ENCODE results near the gene C2CD4D. TPM values are rescaled to one million over a fixed set of nuclear protein-coding genes. Genes with fewer than 3 reads are reported as not detected.

C2CD4D gene
- total RNA-seq, 1 experiment from 2014 or later = 1.4 TPM

- H3K27me3 ChIP-seq (ENCODE audit: insufficient read depth, low read depth) = no peaks in the 10 kb centered on the region
- no peaks in the 10 kb centered on the region for H3K9me3 ChIP-seq (ENCODE audit: insufficient read depth, low read depth)
- BruUV-seq (replicated peaks) = no TSS peak
- no peaks in the 10 kb centered on the region for H3K79me2 ChIP-seq (ENCODE audit: low read depth)
- POLR2A ChIA-PET (ENCODE audit: unreplicated experiment) = no interaction called here
- H3K4me2 ChIP-seq = no peak overlapping the region
- intact Hi-C loops (cut with micrococcal nuclease; ENCODE audit: unreplicated experiment) = no loop called here
- no peak overlapping the region for H3K4me3 ChIP-seq
- DNase-seq = no peak
- no peaks in the 10 kb centered on the region for H3K4me1 ChIP-seq (replicated peaks; ENCODE audit: insufficient read depth)
- no peaks in the 10 kb centered on the region for H3K9me2 ChIP-seq (ENCODE audit: insufficient read depth)
- TF ChIP-seq CTCF (conservative IDR thresholded peaks at IDR 0.05) (no peak), EZH2 (IDR thresholded peaks at IDR 0.05; ENCODE audit: low read depth) (no peak)
- H2AFZ ChIP-seq = no peak overlapping the region
- no peaks in the 10 kb centered on the region for H3K36me3 ChIP-seq (ENCODE audit: low read depth)
- CTCF ChIA-PET = no interaction called here
- H3K27ac ChIP-seq = no peak overlapping the region
- H4K20me1 ChIP-seq (ENCODE audit: insufficient read depth) = no peaks in the 10 kb centered on the region
- no peaks in the 10 kb centered on the region for H3F3A ChIP-seq (ENCODE audit: insufficient read depth, low read depth)
These were observed 10.3 kb upstream of the C2CD4D start for GRCh38 chr1:151849871-151850270.

DNA sequence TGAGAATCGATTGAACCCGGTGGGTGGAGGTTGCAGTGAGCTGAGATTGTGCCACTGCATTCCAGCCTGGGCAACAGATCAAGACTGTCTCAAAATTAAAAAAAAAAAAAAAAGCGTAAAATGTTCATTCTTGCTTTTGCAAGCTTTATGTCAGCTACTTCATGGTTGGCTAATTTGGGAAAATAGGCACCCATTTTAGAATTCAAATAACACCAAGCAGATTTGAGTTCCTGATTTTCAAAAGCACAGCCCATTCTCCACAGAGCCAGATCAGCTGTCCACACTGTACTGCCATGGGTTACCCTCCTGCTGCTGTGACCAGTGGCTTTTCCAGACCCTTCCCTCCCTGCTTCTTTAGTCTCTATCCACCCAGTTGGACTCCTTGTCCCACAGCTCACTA, 9.5 kb upstream of the C2CD4D start:
- H3K9me3 ChIP-seq (ENCODE audit: insufficient read depth, low read depth) = no peaks in the 10 kb centered on the region
- no peak for TF ChIP-seq EZH2 (IDR thresholded peaks at IDR 0.05; ENCODE audit: low read depth)
- no peak for TF ChIP-seq CTCF (conservative IDR thresholded peaks at IDR 0.05)
- no peaks in the 10 kb centered on the region for H3K4me1 ChIP-seq (replicated peaks; ENCODE audit: insufficient read depth)
- H3K79me2 ChIP-seq (ENCODE audit: low read depth) = no peaks in the 10 kb centered on the region
- no peaks in the 10 kb centered on the region for H3F3A ChIP-seq (ENCODE audit: insufficient read depth, low read depth)
- ChIA-PET POLR2A (ENCODE audit: unreplicated experiment) (no interaction called here), CTCF (no interaction called here)
- no peak overlapping the region for H3K4me2 ChIP-seq
- BruUV-seq (replicated peaks) = no TSS peak
- no peaks in the 10 kb centered on the region for H3K27me3 ChIP-seq (ENCODE audit: insufficient read depth, low read depth)
- H3K4me3 ChIP-seq = no peak overlapping the region
- no peaks in the 10 kb centered on the region for H3K36me3 ChIP-seq (ENCODE audit: low read depth)
- intact Hi-C loops (cut with micrococcal nuclease; ENCODE audit: unreplicated experiment) = no loop called here
- no peak for DNase-seq
- no peaks in the 10 kb centered on the region for H3K9me2 ChIP-seq (ENCODE audit: insufficient read depth)
- no peaks in the 10 kb centered on the region for H4K20me1 ChIP-seq (ENCODE audit: insufficient read depth)
- no peak overlapping the region for H2AFZ ChIP-seq
- H3K27ac ChIP-seq = no peak overlapping the region

DNA sequence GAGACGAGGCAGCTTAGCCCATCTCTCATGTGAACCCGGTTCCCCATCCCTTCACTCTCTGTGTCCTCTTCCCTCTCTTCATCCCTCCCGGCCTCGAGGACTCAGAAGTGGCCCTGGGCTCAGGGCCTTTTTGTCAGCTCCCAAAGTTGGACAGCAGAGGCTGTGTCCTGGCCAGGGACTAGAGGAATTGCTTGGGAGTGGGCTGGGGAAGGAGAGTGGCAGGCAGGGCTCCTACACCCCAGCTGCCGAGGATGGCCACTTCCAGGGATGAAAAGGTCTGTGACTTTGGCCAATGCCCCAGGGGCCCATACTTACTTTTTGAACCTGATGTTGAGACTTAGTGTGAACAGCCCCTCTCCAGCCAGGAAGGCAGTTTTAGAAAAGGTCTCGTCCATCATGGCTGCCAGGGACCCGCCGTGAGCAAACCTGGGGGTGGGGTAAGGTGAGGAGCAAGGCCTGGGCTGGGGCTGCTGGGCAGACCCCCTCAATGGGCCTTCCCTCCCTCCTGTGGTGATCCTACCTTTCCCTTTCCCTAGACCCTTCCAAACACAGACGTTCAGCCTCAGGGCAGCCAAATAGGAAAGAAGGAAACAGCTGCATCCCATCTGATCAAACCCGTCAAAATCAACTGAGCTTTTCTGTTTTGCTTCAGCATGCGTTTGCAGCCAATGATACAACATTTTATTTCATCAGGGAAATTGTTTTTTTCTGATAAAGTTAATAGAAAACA, 8.4 kb upstream of the C2CD4D start:
- no peak for TF ChIP-seq CTCF (conservative IDR thresholded peaks at IDR 0.05)
- no peak for TF ChIP-seq EZH2 (IDR thresholded peaks at IDR 0.05; ENCODE audit: low read depth)
- Histone ChIP-seq H3F3A (ENCODE audit: insufficient read depth, low read depth) (no peaks in the 10 kb centered on the region), H3K9me3 (ENCODE audit: insufficient read depth, low read depth) (no peaks in the 10 kb centered on the region), H3K36me3 (ENCODE audit: low read depth) (no peaks in the 10 kb centered on the region), H2AFZ (no peak overlapping the region), H3K4me3 (no peak overlapping the region), H3K9me2 (ENCODE audit: insufficient read depth) (no peaks in the 10 kb centered on the region), H3K27me3 (ENCODE audit: insufficient read depth, low read depth) (no peaks in the 10 kb centered on the region), H3K4me1 (replicated peaks; ENCODE audit: insufficient read depth) (no peaks in the 10 kb centered on the region), H3K4me2 (no peak overlapping the region), H3K79me2 (ENCODE audit: low read depth) (no peaks in the 10 kb centered on the region), H4K20me1 (ENCODE audit: insufficient read depth) (no peaks in the 10 kb centered on the region), H3K27ac (no peak overlapping the region)
- ChIA-PET POLR2A (ENCODE audit: unreplicated experiment) (no interaction called here), CTCF (no interaction called here)
- BruUV-seq (replicated peaks) = no TSS peak
- DNase-seq = no peak
- intact Hi-C loops (cut with micrococcal nuclease; ENCODE audit: unreplicated experiment) = no loop called here
